Breast epithelium (tissue), 3 donors: ENCODE data around the gene CMPK1.

Source experiments
- POLR2A ChIP-seq: fragments of 450-650 bp; IDR thresholded peaks from one replicate; pipeline ENCODE4 v1.6.1; 2016; ENCODE audit warnings: antibody characterized with exemption, mild to moderate bottlenecking, moderate library complexity
- POLR2AphosphoS5 ChIP-seq, 3 donors: sonication (generic); formaldehyde crosslinking; IDR thresholded peaks; one replicate each; pipeline ENCODE4 v1.6.1; 2017; ENCODE audit warnings: antibody characterized with exemption in 3 of 3
- TF ChIP-seq, protein P1 (sequence below), 3 donors: fragments of 450-650 bp; IDR thresholded peaks; one replicate each; pipeline ENCODE4 v1.5.1; 2016 to 2017; ENCODE audit warnings: antibody characterized with exemption in 3 of 3, mild to moderate bottlenecking in 3 of 3, moderate library complexity in 3 of 3

- TF ChIP-seq, protein P1, sequence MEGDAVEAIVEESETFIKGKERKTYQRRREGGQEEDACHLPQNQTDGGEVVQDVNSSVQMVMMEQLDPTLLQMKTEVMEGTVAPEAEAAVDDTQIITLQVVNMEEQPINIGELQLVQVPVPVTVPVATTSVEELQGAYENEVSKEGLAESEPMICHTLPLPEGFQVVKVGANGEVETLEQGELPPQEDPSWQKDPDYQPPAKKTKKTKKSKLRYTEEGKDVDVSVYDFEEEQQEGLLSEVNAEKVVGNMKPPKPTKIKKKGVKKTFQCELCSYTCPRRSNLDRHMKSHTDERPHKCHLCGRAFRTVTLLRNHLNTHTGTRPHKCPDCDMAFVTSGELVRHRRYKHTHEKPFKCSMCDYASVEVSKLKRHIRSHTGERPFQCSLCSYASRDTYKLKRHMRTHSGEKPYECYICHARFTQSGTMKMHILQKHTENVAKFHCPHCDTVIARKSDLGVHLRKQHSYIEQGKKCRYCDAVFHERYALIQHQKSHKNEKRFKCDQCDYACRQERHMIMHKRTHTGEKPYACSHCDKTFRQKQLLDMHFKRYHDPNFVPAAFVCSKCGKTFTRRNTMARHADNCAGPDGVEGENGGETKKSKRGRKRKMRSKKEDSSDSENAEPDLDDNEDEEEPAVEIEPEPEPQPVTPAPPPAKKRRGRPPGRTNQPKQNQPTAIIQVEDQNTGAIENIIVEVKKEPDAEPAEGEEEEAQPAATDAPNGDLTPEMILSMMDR (IDR thresholded peaks at IDR 0.05) = no peak
- no peak for TF ChIP-seq POLR2AphosphoS5 (IDR thresholded peaks at IDR 0.05)
- TF ChIP-seq POLR2A = no peak
Observed at GRCh38 chr1:47423872-47424271, 90.3 kb downstream of the CMPK1 start.
